HG02938 (cell line): ENCODE results near the gene ATP7B.

Source experiments
- ATAC-seq: cut with Tn5 transposase; IDR thresholded peaks from one replicate; pipeline ENCODE4 v1.9.1; 2021; ENCODE audit warnings: mild to moderate bottlenecking, moderate library complexity; ENCODE audit not compliant: unreplicated experiment

The ATP7B gene

GRCh38 chr13:51953347-51954195, 57.7 kb downstream of the ATP7B start:
- no peak for ATAC-seq

GRCh38 chr13:51950722-51951121, 60.5 kb downstream of the ATP7B start:
- no peak for ATAC-seq

GRCh38 chr13:51946163-51946669, 65.0 kb downstream of the ATP7B start:
- ATAC-seq = no peak

- ATAC-seq = no peak
Measured at GRCh38 chr13:51945149-51945548, 66.1 kb downstream of the ATP7B start.

- no peak for ATAC-seq
Measured at GRCh38 chr13:51944428-51944827, 66.8 kb downstream of the ATP7B start.

- ATAC-seq = no peak
Measured at GRCh38 chr13:51943721-51944120, 67.5 kb downstream of the ATP7B start.

- no peak for ATAC-seq
Measured at GRCh38 chr13:51942189-51942588, 69.1 kb downstream of the ATP7B start.

GRCh38 chr13:51938454-51938853, 72.8 kb downstream of the ATP7B start:
- no peak for ATAC-seq

GRCh38 chr13:51937320-51938290, 73.6 kb downstream of the ATP7B start:
- no peak for ATAC-seq

- no peak for ATAC-seq
Measured at GRCh38 chr13:51935326-51936171, 75.7 kb downstream of the ATP7B start.

GRCh38 chr13:51934461-51935087, 76.7 kb downstream of the ATP7B start:
- no peak for ATAC-seq

- ATAC-seq = no peak
Measured at GRCh38 chr13:51933466-51934058, 77.7 kb downstream of the ATP7B start.

- ATAC-seq = no peak
Measured at GRCh38 chr13:51932231-51932630, 79.0 kb downstream of the ATP7B start.

GRCh38 chr13:51931606-51932005, 79.6 kb downstream of the ATP7B start:
- no peak for ATAC-seq

GRCh38 chr13:51929699-51930098, 81.6 kb downstream of the ATP7B start:
- no peak for ATAC-seq

GRCh38 chr13:51928231-51928630, 83.0 kb downstream of the ATP7B start:
- ATAC-seq = no peak

- ATAC-seq = no peak
Measured at GRCh38 chr13:51927129-51927528, 84.1 kb downstream of the ATP7B start.

GRCh38 chr13:51926528-51926885, 84.7 kb downstream of the ATP7B start:
- ATAC-seq = no peak

- ATAC-seq = no peak
Measured at GRCh38 chr13:51925865-51926527, 85.3 kb downstream of the ATP7B start.
